Heart left ventricle (tissue), 16 donors: ENCODE data around the gene CXADR. TPM values are rescaled to one million over a fixed set of nuclear protein-coding genes. Genes with fewer than 3 reads are reported as not detected.

Experiments
- ATAC-seq, 4 donors: fragments of 200-7000 bp; cut with Tn5 transposase; one replicate each; pipeline ENCODE4 v1.9.1; 2020 to 2022; ENCODE audit warnings: moderate library complexity in 4 of 4, mild to moderate bottlenecking in 3 of 4, moderate number of reproducible peaks in 1 of 4
- DNase-seq, 5 donors: peaks; one replicate each; pipeline ENCODE4 v3.0.0-alpha.2; 2020
- H3K27ac ChIP-seq, 12 donors: fragments of 200-600 bp; sonication (generic) in 4 of 12; one replicate each; pipeline versions ENCODE4 v1.5.0 to v1.8.0; 2016 to 2022; ENCODE audit warnings: mild to moderate bottlenecking in 2 of 12
- H3K27me3 ChIP-seq, 9 donors: fragments of 200-600 bp; sonication (generic) in 2 of 9; one replicate each; pipeline versions ENCODE4 v1.5.1 to v1.8.0; 2016 to 2022; ENCODE audit warnings: mild to moderate bottlenecking in 3 of 9
- H3K36me3 ChIP-seq, 9 donors: fragments of 200-600 bp; sonication (generic) in 2 of 9; one replicate each; pipeline versions ENCODE4 v1.5.0 to v1.8.0; 2018 to 2022; ENCODE audit warnings: mild to moderate bottlenecking in 2 of 9
- H3K4me1 ChIP-seq, 12 donors: fragments of 200-600 bp; sonication (generic) in 4 of 12; one replicate each; pipeline versions ENCODE4 v1.5.0 to v1.8.0; 2016 to 2022; ENCODE audit warnings: mild to moderate bottlenecking in 3 of 12
- H3K4me3 ChIP-seq, 12 donors: fragments of 200-600 bp; sonication (generic) in 4 of 12; one replicate each; pipeline versions ENCODE4 v1.5.0 to v1.8.0; 2017 to 2022; ENCODE audit warnings: mild to moderate bottlenecking in 9 of 12, moderate library complexity in 4 of 12
- H3K9me3 ChIP-seq, 12 donors: fragments of 200-600 bp; sonication (generic) in 4 of 12; one replicate each; pipeline versions ENCODE4 v1.5.0 to v1.8.0; 2016 to 2022; ENCODE audit warnings: mild to moderate bottlenecking in 1 of 12
- CTCF ChIP-seq, 12 donors: fragments of 200-600 bp; sonication (generic) in 4 of 12; IDR thresholded peaks; one replicate each; pipeline versions ENCODE4 v1.5.0 to v1.8.0; 2018 to 2022; ENCODE audit warnings: antibody characterized with exemption in 12 of 12, mild to moderate bottlenecking in 5 of 12
- POLR2A ChIP-seq, 2 donors: fragments of 450-650 bp; IDR thresholded peaks; one replicate each; pipeline ENCODE4 v1.6.1; 2017; ENCODE audit warnings: antibody characterized with exemption in 2 of 2, mild to moderate bottlenecking in 2 of 2, moderate library complexity in 2 of 2
- WGBS, 4 donors: extraction: QIAGEN DNeasy Blood & Tissue Kit in 2 of 4; methylation state at CpG; one replicate each; pipeline versions ENCODE4 v1.1.5 to v1.1.7; 2013 to 2018; 5-methylcytosine and 5-hydroxymethylcytosine counted together
- intact Hi-C, 10 donors: fragments of 100-400 bp; cut with DNase I; formaldehyde crosslinking; loops; one replicate each; pipeline versions ENCODE4 v1.11.1 to v1.14.2; 2022
- polyA plus RNA-seq, 2 donors: library from polyadenylated mRNA; stranded (reverse); fragments of 200-250 nt; gene quantifications; one replicate each; pipeline ENCODE4 v1.2.3, GENCODE V29; 2013
- total RNA-seq, 9 donors: library from RNA; depleted of rRNA in 2 of 9; stranded (reverse); fragments of >200 nt in 2 of 9; fragmentation: NEBNext Ultra II Directional in 3 of 9; extraction: Animal tissue kit (Norgen Biotek cat#: 25700) in 3 of 9; gene quantifications; one replicate each; pipeline versions ENCODE4 v1.1.0 to v1.2.4, GENCODE V29; 2016 to 2023
- donor health status: ischemic (EF 13 %, LVEDD 7.1; RV severe dilation, severe dysfunction).
- donor health status: healthy with polysubstance abuse.
- donor health status: DM: no; HTN: yes; CAD: no.
- donor health status: DM: no; HTN: no; CAD: no.
- donor health status: ischemic (EF 25% LVEDD 6.9; RV normal size, moderate dysfunction).
- donor health status: ischemic (EF 25% LVEDD 5.7; RV mildly dilated, moderate dysfunction).
- donor health status: healthy.
- donor health status: DM: yes; HTN: yes; CAD: no.
- donor health status: ischemic (EF 35%, LVEDD 5.7; RV mildly dilated, moderate dysfunction).
- donor health status: nonischemic (EF 11% LVEDD 7.7; RV severe dilation, severe dysfunction).
- donor health status: DM: yes; HTN: yes; CAD: no.
- donor health status: PGD.
- donor health status: ischemic (EF 29% LVEDD 5.4; RV normal size, mild dysfunction).
- donor health status: nonischemic (EF 23%, LVEDD 6.1; RV moderate dilation, normal function).

Gene CXADR
- total and polyA plus RNA-seq, 11 donors: 7.5 to 45.1 (median 29.3) TPM

GRCh38 chr21:17526776-17527175, 13.9 kb downstream of the CXADR start:
- Histone ChIP-seq H3K36me3 (no peaks in the 10 kb centered on the region), H3K9me3 (no peaks in the 10 kb centered on the region), H3K4me3 (no peak overlapping the region), H3K27ac (no peak overlapping the region), H3K27me3 (no peaks in the 10 kb centered on the region), H3K4me1 (peaks cover 0 to 16% (median 0%) of the 10 kb centered on the region in 12 donors)
- DNase-seq: no peak
- intact Hi-C loops: no loop called here
- no peak for ATAC-seq
- no peak for TF ChIP-seq CTCF (IDR thresholded peaks at IDR 0.05)
- TF ChIP-seq POLR2A (IDR thresholded peaks at IDR 0.05): no peak
- 75 to 82% (median 80%) methylated on average over 3 of the region's 3 CpGs for WGBS, 4 donors

- Histone ChIP-seq H3K27ac (peak overlapping the region in 1 of 12 donors; percentile 6), H3K9me3 (no peaks in the 10 kb centered on the region), H3K4me3 (no peak overlapping the region), H3K36me3 (no peaks in the 10 kb centered on the region), H3K4me1 (peaks cover 0 to 16% (median 0%) of the 10 kb centered on the region in 12 donors), H3K27me3 (no peaks in the 10 kb centered on the region)
- ATAC-seq: peak in 3 of 4 donors; percentile 58 to 73 (median 59)
- 35 to 53% (median 40%) methylated on average over 2 of the region's 2 CpGs for WGBS, 4 donors
- DNase-seq: no peak
- intact Hi-C loops: no loop called here
- TF ChIP-seq CTCF (IDR thresholded peaks at IDR 0.05) (no peak), POLR2A (IDR thresholded peaks at IDR 0.05) (no peak)
These were observed 14.4 kb downstream of the CXADR start for GRCh38 chr21:17527240-17527639.

GRCh38 chr21:17527711-17528110, 14.9 kb downstream of the CXADR start:
- peaks cover 0 to 15% (median under 1%) of the 10 kb centered on the region in 12 donors for H3K4me1 ChIP-seq
- intact Hi-C loops: no loop called here
- no peaks in the 10 kb centered on the region for H3K27me3 ChIP-seq
- WGBS, 4 donors: 22 to 38% (median 29%) methylated on average over 5 of the region's 5 CpGs
- TF ChIP-seq CTCF (IDR thresholded peaks at IDR 0.05) (no peak), POLR2A (IDR thresholded peaks at IDR 0.05) (no peak)
- DNase-seq (no peak), ATAC-seq (no peak)
- no peak overlapping the region for H3K4me3 ChIP-seq
- no peaks in the 10 kb centered on the region for H3K36me3 ChIP-seq
- H3K27ac ChIP-seq: peak overlapping the region in 2 of 12 donors; percentile 6 to 23
- no peaks in the 10 kb centered on the region for H3K9me3 ChIP-seq

GRCh38 chr21:17529648-17530047, 16.8 kb downstream of the CXADR start:
- H3K27me3 ChIP-seq: no peaks in the 10 kb centered on the region
- DNase-seq (no peak), ATAC-seq (no peak)
- H3K4me3 ChIP-seq: no peak overlapping the region
- intact Hi-C loops: no loop called here
- H3K4me1 ChIP-seq: peaks cover 0 to 16% (median 4%) of the 10 kb centered on the region in 12 donors
- no peaks in the 10 kb centered on the region for H3K9me3 ChIP-seq
- H3K27ac ChIP-seq: no peak overlapping the region
- 80 to 92% (median 88%) methylated on average over 5 of the region's 5 CpGs for WGBS, 4 donors
- no peaks in the 10 kb centered on the region for H3K36me3 ChIP-seq
- no peak for TF ChIP-seq CTCF (IDR thresholded peaks at IDR 0.05)
- TF ChIP-seq POLR2A (IDR thresholded peaks at IDR 0.05): no peak
